Activated T-cell treated with anti-CD3 and anti-CD28 coated beads, Interleukin-2, amount 50 U/mL, for 4 hours (primary cell): ENCODE results near the gene MAX. TPM values are rescaled to one million over a fixed set of nuclear protein-coding genes. Genes with fewer than 3 reads are reported as not detected.

Source experiments
- ATAC-seq, 2 donors: fragments of 200-7000 bp; cut with Tn5 transposase; one replicate each; pipeline ENCODE4 v1.10.0; 2021
- DNase-seq: peaks from one replicate; pipeline ENCODE4 v3.0.0-alpha.2; 2020
- H3K27me3 Mint-ChIP-seq: one replicate; pipeline ENCODE4 v1.8.0; 2021; ENCODE audit warnings: low read depth, mixed read lengths
- H3K36me3 Mint-ChIP-seq: one replicate; pipeline ENCODE4 v1.8.0; 2022; ENCODE audit warnings: mixed read lengths; ENCODE audit not compliant: insufficient read depth
- H3K4me1 Mint-ChIP-seq: one replicate; pipeline ENCODE4 v1.8.0; 2021; ENCODE audit warnings: low read depth, mixed read lengths
- H3K4me3 Mint-ChIP-seq: one replicate; pipeline ENCODE4 v1.8.0; 2021; ENCODE audit warnings: mild to moderate bottlenecking, moderate library complexity, mixed read lengths
- H3K9me3 Mint-ChIP-seq: one replicate; pipeline ENCODE4 v1.8.0; 2021; ENCODE audit warnings: mixed read lengths
- total RNA-seq, 3 donors: library from RNA; stranded (reverse); gene quantifications; one replicate each; pipeline ENCODE4 v1.2.1, GENCODE V29; 2021

MAX gene
- total RNA-seq, 3 donors from 2014 or later, result 134 to 151 (median 143) TPM

- ATAC-seq, result no peak
- H3K4me1 Mint-ChIP-seq, result no peaks in the 10 kb centered on the region
- DNase-seq, result no peak
- no peak overlapping the region for H3K4me3 Mint-ChIP-seq
- no peaks in the 10 kb centered on the region for H3K36me3 Mint-ChIP-seq
- H3K9me3 Mint-ChIP-seq, result no peaks in the 10 kb centered on the region
- no peaks in the 10 kb centered on the region for H3K27me3 Mint-ChIP-seq
Measured at GRCh38 chr14:65117769-65118745, 15.7 kb upstream of the MAX start.

DNA sequence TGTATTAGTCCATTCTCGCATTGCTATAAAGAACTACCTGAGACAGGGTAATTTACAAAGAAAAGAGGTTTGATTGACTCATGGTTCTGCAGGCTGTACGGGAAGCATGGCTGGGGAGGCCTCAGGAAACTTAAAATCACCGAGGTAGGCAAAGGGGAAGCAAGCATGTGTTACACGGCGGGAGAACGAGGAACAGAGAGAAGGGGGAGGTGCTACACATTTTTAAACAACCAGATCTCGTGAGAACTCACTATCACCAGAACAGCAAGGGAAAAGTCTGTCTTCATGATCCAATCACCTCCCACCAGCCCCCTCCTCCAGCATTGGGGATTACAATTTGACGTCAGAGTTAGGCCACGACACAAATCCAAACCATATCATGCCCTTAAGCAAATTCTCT lies 13.3 kb upstream of the MAX start:
- Mint-ChIP-seq H3K4me1 (no peaks in the 10 kb centered on the region), H3K9me3 (no peaks in the 10 kb centered on the region), H3K27me3 (no peaks in the 10 kb centered on the region), H3K4me3 (no peak overlapping the region), H3K36me3 (no peaks in the 10 kb centered on the region)
- DNase-seq, result no peak
- no peak for ATAC-seq

- DNase-seq (no peak), ATAC-seq (no peak)
- no peak overlapping the region for H3K4me3 Mint-ChIP-seq
- H3K9me3 Mint-ChIP-seq, result no peaks in the 10 kb centered on the region
- no peaks in the 10 kb centered on the region for H3K27me3 Mint-ChIP-seq
- no peaks in the 10 kb centered on the region for H3K4me1 Mint-ChIP-seq
- H3K36me3 Mint-ChIP-seq, result no peaks in the 10 kb centered on the region
Measured at GRCh38 chr14:65110525-65110924, 8.2 kb upstream of the MAX start.

- no peaks in the 10 kb centered on the region for H3K9me3 Mint-ChIP-seq
- ATAC-seq, result no peak
- no peak for DNase-seq
- H3K4me1 Mint-ChIP-seq, result no peaks in the 10 kb centered on the region
- no peak overlapping the region for H3K4me3 Mint-ChIP-seq
- H3K27me3 Mint-ChIP-seq, result peaks cover 3% of the 10 kb centered on the region
- H3K36me3 Mint-ChIP-seq, result no peaks in the 10 kb centered on the region
Measured at GRCh38 chr14:65109357-65109756, 7.0 kb upstream of the MAX start.

DNA sequence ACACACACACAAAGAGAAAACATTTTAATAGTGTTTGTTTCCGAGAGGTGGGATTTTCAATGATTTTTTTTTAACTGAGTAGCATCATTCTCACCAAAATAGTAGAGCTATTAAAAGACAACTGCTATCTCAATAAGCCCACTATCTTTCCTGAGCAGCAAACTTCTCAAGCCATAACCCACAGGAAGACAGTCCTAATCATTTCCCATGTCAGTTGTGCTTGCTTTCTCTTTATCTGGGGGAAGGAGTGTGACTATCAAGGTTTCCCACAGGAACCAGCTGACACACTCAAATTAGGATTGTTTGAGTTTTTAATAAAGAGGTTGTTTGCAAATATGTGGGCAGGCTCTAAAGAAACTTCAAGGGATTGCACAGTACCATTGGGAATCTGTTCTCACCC lies 4.9 kb upstream of the MAX start:
- Mint-ChIP-seq H3K9me3 (no peaks in the 10 kb centered on the region), H3K4me1 (peaks cover 5% of the 10 kb centered on the region), H3K4me3 (no peak overlapping the region), H3K27me3 (peaks cover 3% of the 10 kb centered on the region), H3K36me3 (no peaks in the 10 kb centered on the region)
- ATAC-seq, result no peak
- DNase-seq, result no peak

DNA sequence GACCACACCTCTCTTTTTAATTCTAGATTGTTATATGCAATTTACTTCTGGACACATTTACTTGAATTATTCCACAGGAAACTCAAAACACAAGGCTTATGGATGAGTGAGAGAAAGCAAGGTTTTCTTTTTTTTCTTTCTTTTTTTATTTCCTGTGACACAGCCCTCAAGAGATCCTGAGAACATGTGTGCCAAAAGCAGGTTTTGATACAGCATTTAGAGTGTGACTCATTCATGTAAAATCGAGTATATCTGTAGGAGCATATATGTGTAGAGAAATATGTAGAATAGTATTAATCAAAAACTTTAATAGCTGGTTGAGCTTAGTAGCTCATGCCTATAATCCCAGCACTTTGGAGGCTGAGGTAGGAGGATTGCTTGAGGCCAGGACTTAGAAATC lies 4.4 kb upstream of the MAX start:
- no peak overlapping the region for H3K4me3 Mint-ChIP-seq
- H3K4me1 Mint-ChIP-seq, result peaks cover 5% of the 10 kb centered on the region
- ATAC-seq, result no peak

DNA sequence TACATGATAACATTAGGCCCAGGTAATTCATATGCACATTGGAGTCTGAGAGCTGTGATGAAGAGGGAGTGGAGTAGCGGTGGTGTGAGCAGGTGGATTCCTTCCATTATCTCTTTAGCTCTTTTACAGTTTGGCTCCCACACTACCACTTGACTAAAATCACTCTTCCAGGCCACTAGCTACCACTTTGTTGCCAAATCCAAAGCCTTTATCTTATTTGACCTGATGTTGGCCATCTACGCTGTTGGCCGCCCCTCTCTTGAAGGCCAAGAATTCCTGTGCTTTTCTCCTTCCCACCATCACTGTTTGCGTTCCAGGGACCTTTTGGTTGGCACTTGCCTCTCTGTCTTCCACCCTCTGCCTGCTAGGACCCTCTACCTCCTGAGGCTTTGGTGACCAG lies 4.0 kb upstream of the MAX start:
- H3K36me3 Mint-ChIP-seq, result no peaks in the 10 kb centered on the region
- ATAC-seq (no peak), DNase-seq (no peak)
- H3K9me3 Mint-ChIP-seq, result no peaks in the 10 kb centered on the region
- H3K4me1 Mint-ChIP-seq, result peaks cover 5% of the 10 kb centered on the region
- H3K4me3 Mint-ChIP-seq, result no peak overlapping the region
- H3K27me3 Mint-ChIP-seq, result peaks cover 3% of the 10 kb centered on the region

More for the DNA sequence above, 4.4 kb upstream of the MAX start:
- Mint-ChIP-seq H3K27me3 (peaks cover 3% of the 10 kb centered on the region), H3K36me3 (no peaks in the 10 kb centered on the region), H3K9me3 (no peaks in the 10 kb centered on the region)
- no peak for DNase-seq

DNA sequence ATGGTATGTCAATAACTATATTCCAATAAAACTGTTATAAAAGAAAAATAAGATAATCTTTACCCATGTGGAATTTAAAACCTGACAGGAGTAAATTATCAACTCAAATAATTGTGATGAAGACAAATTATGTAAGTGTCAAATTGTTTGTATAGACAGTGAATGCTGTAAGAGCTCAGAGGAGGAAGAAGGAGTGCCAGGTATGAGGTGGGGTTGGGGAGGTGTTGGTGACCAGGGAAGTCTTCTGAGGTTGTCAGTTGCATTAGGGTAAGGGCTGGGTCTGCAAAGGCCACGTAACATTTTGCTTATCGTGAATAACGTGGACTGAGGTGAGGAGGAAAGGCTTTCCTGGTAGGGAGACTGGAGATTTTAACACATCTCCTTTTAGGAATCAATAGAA lies 2.5 kb upstream of the MAX start:
- H3K4me1 Mint-ChIP-seq, result peaks cover 17% of the 10 kb centered on the region
- no peak for ATAC-seq
- H3K36me3 Mint-ChIP-seq, result peaks cover 5% of the 10 kb centered on the region
- H3K4me3 Mint-ChIP-seq, result no peak overlapping the region
- H3K9me3 Mint-ChIP-seq, result no peaks in the 10 kb centered on the region
- peaks cover 3% of the 10 kb centered on the region for H3K27me3 Mint-ChIP-seq
- DNase-seq, result no peak

- H3K27me3 Mint-ChIP-seq, result peaks cover 3% of the 10 kb centered on the region
- H3K4me1 Mint-ChIP-seq, result peaks cover 30% of the 10 kb centered on the region
- no peak for ATAC-seq
- peaks cover 7% of the 10 kb centered on the region for H3K36me3 Mint-ChIP-seq
- DNase-seq, result no peak
- no peaks in the 10 kb centered on the region for H3K9me3 Mint-ChIP-seq
- H3K4me3 Mint-ChIP-seq, result peak overlapping the region; percentile 98
Measured at GRCh38 chr14:65103150-65103760, 938 bp upstream of the MAX start.

GRCh38 chr14:65101631-65102440 lies 481 bp downstream of the MAX start:
- H3K4me1 Mint-ChIP-seq, result peaks cover 42% of the 10 kb centered on the region
- H3K27me3 Mint-ChIP-seq, result peaks cover 3% of the 10 kb centered on the region
- DNase-seq, result peak; percentile 26
- H3K36me3 Mint-ChIP-seq, result peaks cover 10% of the 10 kb centered on the region
- ATAC-seq, result peak; percentile 5
- H3K4me3 Mint-ChIP-seq, result peak overlapping the region; percentile 98
- no peaks in the 10 kb centered on the region for H3K9me3 Mint-ChIP-seq

- Mint-ChIP-seq H3K36me3 (peaks cover 16% of the 10 kb centered on the region), H3K4me3 (peak overlapping the region; percentile 98), H3K9me3 (no peaks in the 10 kb centered on the region), H3K4me1 (peaks cover 50% of the 10 kb centered on the region), H3K27me3 (peaks cover 3% of the 10 kb centered on the region)
- no peak for DNase-seq
- ATAC-seq, result no peak
Measured at GRCh38 chr14:65100922-65101541, 1.3 kb downstream of the MAX start.

DNA sequence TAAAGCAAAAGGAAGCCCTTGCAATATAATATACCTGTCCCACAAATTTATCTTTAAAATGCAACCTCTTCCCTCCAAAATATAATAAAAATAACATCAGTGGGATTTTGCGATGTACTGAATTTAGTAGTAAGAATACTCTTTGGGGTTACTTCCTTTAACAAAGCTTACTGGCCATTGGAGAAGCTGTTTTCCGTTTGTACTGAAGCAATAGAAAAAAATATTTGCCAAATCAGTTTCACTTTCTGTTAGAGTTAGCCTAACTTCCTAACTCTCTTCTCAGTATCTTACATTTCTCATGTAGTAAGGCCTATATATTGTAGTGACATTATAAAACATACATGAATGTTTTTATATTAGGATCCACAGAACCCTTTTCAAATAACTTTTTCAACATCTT lies 3.7 kb downstream of the MAX start:
- peak overlapping the region; percentile 73 for H3K4me3 Mint-ChIP-seq
- no peaks in the 10 kb centered on the region for H3K9me3 Mint-ChIP-seq
- peaks cover 30% of the 10 kb centered on the region for H3K36me3 Mint-ChIP-seq
- H3K4me1 Mint-ChIP-seq, result peaks cover 75% of the 10 kb centered on the region
- no peak for ATAC-seq
- no peak for DNase-seq
- no peaks in the 10 kb centered on the region for H3K27me3 Mint-ChIP-seq

- Mint-ChIP-seq H3K4me1 (peaks cover 83% of the 10 kb centered on the region), H3K36me3 (peaks cover 35% of the 10 kb centered on the region), H3K9me3 (no peaks in the 10 kb centered on the region), H3K27me3 (no peaks in the 10 kb centered on the region), H3K4me3 (peak overlapping the region; percentile 2)
- peak; percentile 16 to 49 for ATAC-seq
- DNase-seq, result no peak
Measured at GRCh38 chr14:65096323-65097089, 5.8 kb downstream of the MAX start.
